Measurements from ENCODE around the gene CWC15.

CWC15 gene

DNA sequence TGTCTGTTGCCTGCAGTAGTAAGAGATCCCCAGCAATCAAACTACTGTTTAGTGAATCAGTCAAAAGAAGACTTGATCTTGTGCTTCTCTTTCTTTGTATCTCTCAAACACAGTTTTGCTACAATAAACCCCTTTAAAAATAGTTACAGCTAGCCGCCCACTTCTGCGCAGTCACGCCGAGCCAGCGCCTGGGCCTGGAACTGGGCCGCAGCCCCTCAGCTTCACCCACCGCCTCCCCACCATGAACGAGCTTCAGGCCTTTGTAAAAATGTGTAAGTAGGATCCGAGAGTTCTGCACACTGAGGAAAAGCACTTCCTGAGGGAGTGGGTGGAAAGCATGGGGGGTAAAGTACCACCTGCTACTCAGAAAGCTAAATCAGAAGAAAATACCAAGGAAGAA, 60.5 kb downstream of the CWC15 start:
- no peak for DNase-seq

All from CD4-positive, alpha-beta T cell treated with Interferon alpha-2 for 1 hour (primary cell).